GM12872 (cell line): ENCODE measurements around the gene ZNF620.

Experiments
- TF ChIP-seq, protein P1 (sequence below): IDR thresholded peaks from 3 replicates; pipeline ENCODE4 v1.5.1; 2011; ENCODE audit warnings: low read depth, mild to moderate bottlenecking, low read length, moderate library complexity; ENCODE audit not compliant: insufficient read depth

Gene ZNF620

DNA sequence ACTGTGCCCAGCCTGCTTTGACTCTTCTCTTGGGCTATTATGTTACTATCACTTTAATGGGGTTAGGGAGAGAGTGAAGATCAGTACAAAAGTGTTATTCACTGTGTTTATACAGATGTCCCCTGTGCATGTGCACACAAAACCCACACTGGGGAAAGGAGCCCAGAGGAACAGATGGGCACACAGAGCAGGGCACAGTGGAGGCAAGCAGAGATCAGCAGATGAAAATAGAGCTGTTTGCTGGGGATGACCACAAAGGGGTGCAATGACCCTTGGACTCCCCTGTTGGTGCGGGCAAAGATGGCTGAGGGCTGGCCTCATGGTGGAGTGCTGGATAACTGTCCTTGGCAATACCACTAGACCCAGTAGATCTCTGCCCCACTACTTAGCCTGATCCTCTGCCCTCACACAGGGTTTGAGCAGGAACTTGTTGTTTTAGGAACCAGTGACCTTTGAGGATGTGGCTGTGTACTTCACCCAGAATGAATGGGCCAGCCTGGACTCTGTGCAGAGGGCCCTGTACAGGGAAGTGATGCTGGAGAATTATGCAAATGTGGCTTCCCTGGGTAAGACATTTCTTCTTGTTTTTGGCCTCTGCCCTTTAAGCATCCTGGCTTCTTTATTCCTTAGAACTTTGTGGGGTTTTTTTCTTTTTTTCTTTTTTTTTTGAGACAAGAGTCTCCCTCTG, 5.3 kb downstream of the ZNF620 start:
- TF ChIP-seq, protein P1, sequence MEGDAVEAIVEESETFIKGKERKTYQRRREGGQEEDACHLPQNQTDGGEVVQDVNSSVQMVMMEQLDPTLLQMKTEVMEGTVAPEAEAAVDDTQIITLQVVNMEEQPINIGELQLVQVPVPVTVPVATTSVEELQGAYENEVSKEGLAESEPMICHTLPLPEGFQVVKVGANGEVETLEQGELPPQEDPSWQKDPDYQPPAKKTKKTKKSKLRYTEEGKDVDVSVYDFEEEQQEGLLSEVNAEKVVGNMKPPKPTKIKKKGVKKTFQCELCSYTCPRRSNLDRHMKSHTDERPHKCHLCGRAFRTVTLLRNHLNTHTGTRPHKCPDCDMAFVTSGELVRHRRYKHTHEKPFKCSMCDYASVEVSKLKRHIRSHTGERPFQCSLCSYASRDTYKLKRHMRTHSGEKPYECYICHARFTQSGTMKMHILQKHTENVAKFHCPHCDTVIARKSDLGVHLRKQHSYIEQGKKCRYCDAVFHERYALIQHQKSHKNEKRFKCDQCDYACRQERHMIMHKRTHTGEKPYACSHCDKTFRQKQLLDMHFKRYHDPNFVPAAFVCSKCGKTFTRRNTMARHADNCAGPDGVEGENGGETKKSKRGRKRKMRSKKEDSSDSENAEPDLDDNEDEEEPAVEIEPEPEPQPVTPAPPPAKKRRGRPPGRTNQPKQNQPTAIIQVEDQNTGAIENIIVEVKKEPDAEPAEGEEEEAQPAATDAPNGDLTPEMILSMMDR: no peak

DNA sequence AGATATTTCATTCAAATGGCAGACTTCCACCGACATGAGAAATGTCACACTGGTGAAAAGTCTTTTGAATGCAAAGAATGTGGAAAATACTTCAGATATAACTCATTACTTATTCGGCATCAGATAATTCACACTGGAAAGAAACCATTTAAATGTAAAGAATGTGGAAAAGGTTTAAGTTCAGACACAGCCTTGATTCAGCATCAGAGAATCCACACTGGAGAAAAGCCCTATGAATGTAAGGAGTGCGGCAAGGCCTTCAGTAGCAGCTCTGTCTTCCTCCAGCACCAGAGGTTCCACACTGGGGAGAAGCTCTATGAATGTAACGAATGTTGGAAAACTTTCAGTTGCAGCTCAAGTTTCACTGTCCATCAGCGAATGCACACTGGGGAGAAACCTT, 10.4 kb downstream of the ZNF620 start:
- TF ChIP-seq, protein P1: no peak

DNA sequence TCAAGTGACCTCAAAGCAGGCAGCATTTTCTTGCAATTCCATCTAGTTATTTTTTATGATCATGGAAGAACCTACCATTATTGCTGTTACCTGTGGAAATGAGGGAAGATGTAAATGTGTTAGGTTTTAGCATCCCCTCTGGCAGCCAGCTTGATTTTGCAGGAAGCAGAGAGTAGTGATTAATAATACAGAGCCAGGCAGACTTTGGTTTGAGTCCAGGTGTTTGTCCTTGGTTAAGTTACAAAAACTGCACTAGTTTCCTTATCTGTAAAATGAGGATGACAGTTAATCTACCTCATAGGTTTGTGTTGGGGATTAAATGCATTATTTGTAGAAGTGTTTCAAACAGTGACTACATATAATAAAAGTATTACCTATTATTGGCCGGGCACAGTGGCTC, 12.2 kb downstream of the ZNF620 start:
- TF ChIP-seq, protein P1: no peak

DNA sequence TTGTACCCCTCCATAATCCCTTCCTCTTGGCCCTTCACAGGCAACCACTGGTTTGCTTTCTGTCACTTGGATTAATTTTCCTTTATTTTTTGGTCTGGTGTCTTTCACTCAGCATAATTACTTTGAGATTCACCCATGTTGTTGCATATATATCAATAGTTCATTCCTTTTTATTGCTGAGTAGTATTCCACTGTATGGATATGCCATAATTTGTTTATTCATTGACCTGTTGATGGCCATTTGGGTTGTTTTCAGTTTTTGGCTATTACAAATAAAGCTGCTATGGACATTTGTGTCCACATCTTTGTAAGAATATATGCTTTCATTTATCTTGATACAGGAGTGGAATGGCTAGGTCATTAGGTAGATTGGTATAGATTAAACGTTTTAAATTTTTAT, 13.0 kb downstream of the ZNF620 start:
- TF ChIP-seq, protein P1: no peak

DNA sequence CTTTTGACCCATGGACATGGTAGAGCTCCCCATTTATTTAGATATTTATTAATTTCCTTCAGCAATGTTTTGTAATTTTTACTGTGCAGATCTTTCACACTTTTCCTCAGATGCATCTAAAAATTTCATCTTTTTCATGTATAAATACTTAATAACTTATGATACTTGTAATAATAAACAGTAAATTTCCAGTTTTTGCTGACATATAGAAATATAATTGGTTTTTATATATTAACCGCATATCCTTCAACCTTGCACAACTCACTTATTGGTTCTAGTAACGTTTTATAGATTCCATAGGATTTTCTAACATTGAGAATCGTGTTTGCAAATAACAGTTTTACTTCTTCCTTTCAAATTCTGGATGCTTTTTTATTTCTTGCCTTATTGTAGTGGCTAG, 15.4 kb downstream of the ZNF620 start:
- TF ChIP-seq, protein P1: no peak

DNA sequence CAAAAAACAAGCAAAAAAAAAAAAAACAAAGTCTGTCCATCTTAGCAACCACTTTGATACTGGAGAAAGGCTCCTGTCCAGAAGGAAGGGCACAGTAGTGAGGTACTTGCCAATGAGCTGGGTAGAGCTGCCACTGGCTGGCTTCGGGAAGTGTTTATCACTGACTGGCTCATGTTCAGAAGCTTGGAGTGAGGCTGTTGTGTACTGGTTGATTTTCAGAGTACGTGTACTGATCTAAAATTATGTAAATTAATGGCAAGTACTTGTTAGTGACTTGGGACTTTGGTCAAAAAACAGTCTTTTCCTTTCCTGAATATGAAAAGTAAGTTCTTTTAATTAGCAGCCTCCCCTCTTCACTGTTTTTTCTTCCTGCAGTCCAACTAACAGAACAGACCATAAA, 17.9 kb downstream of the ZNF620 start:
- TF ChIP-seq, protein P1: no peak

DNA sequence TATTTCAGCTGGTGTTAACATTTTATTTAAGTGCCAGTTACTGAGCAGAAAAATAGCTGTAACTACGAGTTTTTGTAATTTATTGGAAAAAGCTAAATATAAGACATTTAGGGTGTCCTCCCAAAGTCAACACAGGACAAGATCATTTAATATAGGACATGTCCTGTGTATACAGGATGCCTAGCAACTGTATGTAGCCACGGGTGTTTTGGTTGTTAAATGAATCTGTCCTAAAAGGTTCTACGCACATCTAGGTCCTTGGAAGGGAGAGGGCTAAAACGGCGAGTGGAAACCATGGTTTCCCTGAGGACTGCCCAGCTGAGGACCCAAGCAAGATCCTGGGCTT, 18.4 kb downstream of the ZNF620 start:
- TF ChIP-seq, protein P1: no peak
